Sigmoid colon (tissue), 7 donors: ENCODE data around the gene GLRA3. TPM values are rescaled to one million over a fixed set of nuclear protein-coding genes. Genes with fewer than 3 reads are reported as not detected.

ENCODE experiments used
- DNase-seq: peaks from one replicate; pipeline ENCODE4 v3.0.0-alpha.2; 2019
- H3K27ac ChIP-seq, 4 donors: fragments of 200-600 bp; sonication (generic); one replicate each; pipeline ENCODE4 v1.5.1; 2016 to 2019; ENCODE audit warnings: mild to moderate bottlenecking in 1 of 4
- H3K27me3 ChIP-seq, 3 donors: fragments of 200-600 bp; sonication (generic); one replicate each; pipeline ENCODE4 v1.5.1; 2019; ENCODE audit warnings: mild to moderate bottlenecking in 1 of 3
- H3K36me3 ChIP-seq, 4 donors: fragments of 200-600 bp; sonication (generic); one replicate each; pipeline ENCODE4 v1.5.1; 2016 to 2019
- H3K4me1 ChIP-seq, 4 donors: fragments of 200-600 bp; sonication (generic); one replicate each; pipeline ENCODE4 v1.5.1; 2017 to 2019
- H3K4me3 ChIP-seq, 4 donors: fragments of 200-600 bp; sonication (generic); one replicate each; pipeline ENCODE4 v1.5.1; 2017 to 2019; ENCODE audit warnings: mild to moderate bottlenecking in 2 of 4, moderate library complexity in 1 of 4
- H3K9me3 ChIP-seq, 4 donors: fragments of 200-600 bp in 3 of 4; sonication (generic) in 3 of 4; one replicate each; pipeline versions ENCODE4 v1.5.1 to v1.6.1; 2013 to 2019
- EP300 ChIP-seq, 4 donors: sonication (generic); formaldehyde crosslinking; IDR thresholded peaks; one replicate each; pipeline ENCODE4 v1.6.1; 2017; ENCODE audit warnings: antibody characterized with exemption in 4 of 4
- POLR2A ChIP-seq, 2 donors: fragments of 450-650 bp; IDR thresholded peaks; one replicate each; pipeline ENCODE4 v1.6.1; 2016; ENCODE audit warnings: antibody characterized with exemption in 2 of 2, mild to moderate bottlenecking in 2 of 2, moderate library complexity in 2 of 2
- POLR2AphosphoS5 ChIP-seq, 4 donors: sonication (generic); formaldehyde crosslinking; IDR thresholded peaks; one replicate each; pipeline ENCODE4 v1.6.1; 2017; ENCODE audit warnings: antibody characterized with exemption in 4 of 4
- WGBS, 2 donors: extraction: QIAGEN DNeasy Blood & Tissue Kit; methylation state at CpG; one replicate each; pipeline ENCODE4 v1.1.7; 2013; 5-methylcytosine and 5-hydroxymethylcytosine counted together
- intact Hi-C: fragments of 100-400 bp; cut with DNase I; formaldehyde crosslinking; loops from one replicate; pipeline ENCODE4 v1.15.1; 2023
- polyA plus RNA-seq, 3 donors: library from polyadenylated mRNA; stranded (reverse); fragments of 200-250 nt; gene quantifications; one replicate each; pipeline ENCODE4 v1.2.3, GENCODE V29; 2013
- total RNA-seq, 4 donors: library from RNA; depleted of rRNA; stranded (reverse); fragments of >200 nt; gene quantifications; one replicate each; pipeline ENCODE4 v1.1.0, GENCODE V29; 2016
- TF ChIP-seq, protein P1 (sequence below), 4 experiments: fragments of 450-650 bp in 3 of 4; fragments of 200-600 bp in 1 of 4; IDR thresholded peaks; one replicate each; pipeline ENCODE4 v1.5.1; 2016 to 2019; ENCODE audit warnings: antibody characterized with exemption in 4 of 4, mild to moderate bottlenecking in 3 of 4, moderate library complexity in 2 of 4
- donor health status: healthy with polysubstance abuse.
- donor health status: Bipolar disorder and iron deficiency.
- donor health status: healthy.

The GLRA3 gene
- total and polyA plus RNA-seq, 7 donors: under 0.01 to 0.33 (median 0.04) TPM; not detected in 2

DNA sequence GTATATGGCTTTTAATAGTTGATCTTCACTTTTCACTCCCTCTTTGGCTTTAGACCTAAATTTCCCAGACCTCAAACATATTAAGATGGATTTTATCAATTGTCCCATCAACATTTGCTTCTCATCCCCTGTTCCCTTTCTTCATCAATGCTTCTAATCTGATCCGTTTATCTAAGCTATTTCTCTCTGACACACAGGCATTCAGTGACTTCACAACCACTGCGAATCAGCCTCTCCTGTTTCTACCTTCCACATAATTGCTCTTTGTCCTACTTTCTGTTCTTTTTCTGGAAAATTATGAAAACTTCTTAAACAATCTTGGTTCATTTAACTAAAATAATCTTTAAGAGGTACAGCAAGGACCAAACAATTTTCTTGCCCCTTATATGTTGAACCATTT is 115.2 kb downstream of the GLRA3 start:
- intact Hi-C loops: loop anchor here (2.0 kb wide), 1 partner anchor 349 kb away; no protein-coding TSS in a partner anchor
- no peak for TF ChIP-seq EP300 (IDR thresholded peaks at IDR 0.05)
- TF ChIP-seq POLR2AphosphoS5 (IDR thresholded peaks at IDR 0.05): no peak
- TF ChIP-seq POLR2A (IDR thresholded peaks at IDR 0.05): no peak
- TF ChIP-seq, protein P1, sequence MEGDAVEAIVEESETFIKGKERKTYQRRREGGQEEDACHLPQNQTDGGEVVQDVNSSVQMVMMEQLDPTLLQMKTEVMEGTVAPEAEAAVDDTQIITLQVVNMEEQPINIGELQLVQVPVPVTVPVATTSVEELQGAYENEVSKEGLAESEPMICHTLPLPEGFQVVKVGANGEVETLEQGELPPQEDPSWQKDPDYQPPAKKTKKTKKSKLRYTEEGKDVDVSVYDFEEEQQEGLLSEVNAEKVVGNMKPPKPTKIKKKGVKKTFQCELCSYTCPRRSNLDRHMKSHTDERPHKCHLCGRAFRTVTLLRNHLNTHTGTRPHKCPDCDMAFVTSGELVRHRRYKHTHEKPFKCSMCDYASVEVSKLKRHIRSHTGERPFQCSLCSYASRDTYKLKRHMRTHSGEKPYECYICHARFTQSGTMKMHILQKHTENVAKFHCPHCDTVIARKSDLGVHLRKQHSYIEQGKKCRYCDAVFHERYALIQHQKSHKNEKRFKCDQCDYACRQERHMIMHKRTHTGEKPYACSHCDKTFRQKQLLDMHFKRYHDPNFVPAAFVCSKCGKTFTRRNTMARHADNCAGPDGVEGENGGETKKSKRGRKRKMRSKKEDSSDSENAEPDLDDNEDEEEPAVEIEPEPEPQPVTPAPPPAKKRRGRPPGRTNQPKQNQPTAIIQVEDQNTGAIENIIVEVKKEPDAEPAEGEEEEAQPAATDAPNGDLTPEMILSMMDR (IDR thresholded peaks at IDR 0.05): no peak
- Histone ChIP-seq H3K4me3 (no peak overlapping the region), H3K27me3 (no peaks in the 10 kb centered on the region), H3K4me1 (peaks cover 0 to 30% (median 14%) of the 10 kb centered on the region in 4 donors), H3K9me3 (no peaks in the 10 kb centered on the region), H3K36me3 (no peaks in the 10 kb centered on the region), H3K27ac (no peak overlapping the region)
- 44 to 76% methylated on average over 2 of the region's 2 CpGs for WGBS, 2 donors
- no peak for DNase-seq

DNA sequence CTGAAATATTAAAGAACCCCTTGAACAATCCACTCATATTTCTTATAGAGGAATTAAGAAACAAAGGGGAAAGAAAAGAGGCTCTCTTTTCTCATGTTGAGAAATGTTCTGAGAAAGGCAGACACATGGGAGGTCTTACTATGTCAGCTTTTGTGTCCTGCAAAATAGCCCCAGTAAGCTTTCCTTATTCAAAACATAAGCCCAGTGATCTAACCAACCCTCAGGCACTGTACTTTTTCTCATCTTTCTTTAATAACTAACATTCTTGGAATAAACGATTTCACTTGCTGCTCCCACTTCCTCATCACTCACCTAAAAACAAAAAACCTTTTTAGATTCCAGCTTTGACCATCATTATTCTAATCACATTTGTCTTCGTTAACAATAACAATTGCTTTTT is 115.9 kb downstream of the GLRA3 start:
- no peak overlapping the region for H3K27ac ChIP-seq
- intact Hi-C loops: no loop called here
- TF ChIP-seq, protein P1 (IDR thresholded peaks at IDR 0.05): no peak
- no peak for TF ChIP-seq POLR2A (IDR thresholded peaks at IDR 0.05)
- no peak for TF ChIP-seq POLR2AphosphoS5 (IDR thresholded peaks at IDR 0.05)
- no peak for TF ChIP-seq EP300 (IDR thresholded peaks at IDR 0.05)

DNA sequence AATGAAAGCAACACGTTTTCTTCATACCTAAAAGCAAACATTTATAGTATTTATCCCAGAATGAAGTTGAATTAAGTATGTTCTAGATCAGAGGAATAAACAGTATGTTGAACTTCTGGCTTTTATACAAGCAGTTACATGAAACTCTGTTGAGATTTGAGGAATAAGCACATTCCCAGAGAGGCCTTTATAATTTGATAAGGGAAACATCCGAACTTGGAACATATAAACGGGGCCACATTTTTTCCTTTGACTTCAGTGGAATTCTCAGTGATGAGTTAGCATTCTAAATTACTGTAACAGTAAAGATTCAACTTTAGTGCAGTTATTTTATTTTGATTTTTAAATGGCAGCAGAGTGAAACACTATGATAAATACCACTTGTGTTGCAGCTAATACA is 119.5 kb downstream of the GLRA3 start:
- DNase-seq: no peak
- intact Hi-C loops: no loop called here
- no peak overlapping the region for H3K27ac ChIP-seq
- no peaks in the 10 kb centered on the region for H3K9me3 ChIP-seq
- no peak overlapping the region for H3K4me3 ChIP-seq
- H3K36me3 ChIP-seq: no peaks in the 10 kb centered on the region
- WGBS, 2 donors: 51 to 69% methylated on average over 3 of the region's 3 CpGs
- TF ChIP-seq POLR2AphosphoS5 (IDR thresholded peaks at IDR 0.05): no peak
- no peak for TF ChIP-seq EP300 (IDR thresholded peaks at IDR 0.05)
- TF ChIP-seq, protein P1 (IDR thresholded peaks at IDR 0.05): no peak
- no peak for TF ChIP-seq POLR2A (IDR thresholded peaks at IDR 0.05)
- H3K4me1 ChIP-seq: peaks cover 0 to 4% (median 0%) of the 10 kb centered on the region in 4 donors
- H3K27me3 ChIP-seq: no peaks in the 10 kb centered on the region

More for the DNA sequence above, 115.9 kb downstream of the GLRA3 start:
- WGBS, 2 donors: 49 to 66% methylated on average over 2 of the region's 2 CpGs
- H3K27me3 ChIP-seq: no peaks in the 10 kb centered on the region
- H3K4me1 ChIP-seq: peaks cover 0 to 25% (median 14%) of the 10 kb centered on the region in 4 donors
- H3K9me3 ChIP-seq: no peaks in the 10 kb centered on the region
- H3K4me3 ChIP-seq: no peak overlapping the region
- H3K36me3 ChIP-seq: no peaks in the 10 kb centered on the region
- no peak for DNase-seq

DNA sequence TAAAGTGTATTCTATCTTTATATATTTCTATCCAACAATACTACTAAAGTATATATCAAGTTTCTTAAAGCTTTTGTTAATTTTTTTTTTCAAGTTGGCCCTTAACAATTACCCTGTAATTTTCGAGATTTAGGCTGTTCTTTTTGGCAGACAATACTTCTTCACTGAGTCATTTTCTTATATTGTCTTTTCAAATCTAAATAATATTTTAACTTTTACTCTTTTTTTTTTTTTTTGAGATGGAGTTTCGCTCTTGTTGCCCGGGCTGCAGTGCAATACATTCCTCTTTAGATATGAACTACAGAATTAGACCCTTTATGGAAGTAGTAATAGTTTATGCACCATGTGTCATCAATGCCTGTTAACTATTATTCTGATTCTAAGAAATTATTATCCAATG is 120.7 kb downstream of the GLRA3 start:
- Histone ChIP-seq H3K27ac (no peak overlapping the region), H3K9me3 (no peaks in the 10 kb centered on the region), H3K36me3 (no peaks in the 10 kb centered on the region), H3K4me3 (no peak overlapping the region), H3K4me1 (no peaks in the 10 kb centered on the region), H3K27me3 (no peaks in the 10 kb centered on the region)
- DNase-seq: no peak
- TF ChIP-seq POLR2A (IDR thresholded peaks at IDR 0.05) (no peak), EP300 (IDR thresholded peaks at IDR 0.05) (no peak)
- TF ChIP-seq, protein P1 (IDR thresholded peaks at IDR 0.05): no peak
- WGBS, 2 donors: 46 to 72% methylated on average over 3 of the region's 3 CpGs
- intact Hi-C loops: no loop called here

DNA sequence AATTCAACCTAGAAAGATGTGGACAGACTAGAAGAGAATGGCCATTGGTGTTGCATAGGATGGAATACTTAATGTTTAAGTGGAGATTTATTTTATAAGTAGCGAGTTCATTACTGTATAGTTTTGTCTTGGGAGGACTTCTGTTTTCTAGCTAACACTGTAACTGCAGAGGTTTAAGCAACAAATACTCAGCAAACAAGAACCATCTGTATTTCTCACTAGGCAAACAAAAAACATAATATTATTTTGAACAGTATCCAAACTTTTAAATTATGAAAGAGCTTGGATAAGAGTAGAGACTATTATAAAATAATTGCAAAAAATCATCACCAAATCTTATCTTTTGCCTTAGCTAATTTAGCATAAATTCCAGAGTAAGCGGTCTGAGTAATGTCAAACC is 121.1 kb downstream of the GLRA3 start:
- no peaks in the 10 kb centered on the region for H3K27me3 ChIP-seq
- no peaks in the 10 kb centered on the region for H3K36me3 ChIP-seq
- intact Hi-C loops: no loop called here
- H3K4me3 ChIP-seq: no peak overlapping the region
- no peak for DNase-seq
- no peaks in the 10 kb centered on the region for H3K9me3 ChIP-seq
- H3K4me1 ChIP-seq: no peaks in the 10 kb centered on the region
- 71 to 83% methylated on average over 2 of the region's 2 CpGs for WGBS, 2 donors
- no peak overlapping the region for H3K27ac ChIP-seq
- TF ChIP-seq EP300 (IDR thresholded peaks at IDR 0.05) (no peak), POLR2A (IDR thresholded peaks at IDR 0.05) (no peak), POLR2AphosphoS5 (IDR thresholded peaks at IDR 0.05) (no peak)
- TF ChIP-seq, protein P1 (IDR thresholded peaks at IDR 0.05): no peak
